ENCODE results near the gene POU2AF1.

DNA sequence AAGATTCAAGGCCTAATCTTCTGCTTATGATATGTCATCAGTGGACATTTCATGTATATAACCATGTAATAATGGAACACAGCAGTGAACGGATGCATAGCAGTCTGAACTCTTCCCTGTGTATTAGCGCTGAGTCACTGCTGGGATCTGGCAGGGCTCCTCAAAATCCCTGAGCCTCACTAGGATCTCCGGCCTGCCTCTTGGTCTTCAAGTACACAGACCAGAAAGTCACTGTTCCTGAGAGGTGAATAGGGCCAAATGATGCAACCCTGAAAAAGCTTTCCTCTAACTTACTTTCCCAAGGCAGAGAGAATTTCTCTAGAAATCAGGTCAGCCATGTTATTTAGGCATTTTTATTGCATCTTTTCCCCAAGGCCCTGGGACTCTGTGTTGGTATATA lies 35.0 kb downstream of the POU2AF1 start:
- TF ChIP-seq POLR2A (IDR thresholded peaks at IDR 0.05) (no peak), CTCF (IDR thresholded peaks at IDR 0.05) (no peak)

All from esophagus squamous epithelium (tissue), 4 donors.